GM12878 (cell line): ENCODE results near the gene ARFRP1. TPM values are rescaled to one million over a fixed set of nuclear protein-coding genes. Genes with fewer than 3 reads are reported as not detected.

Experiments used
- FOXK2 ChIP-seq: fragments of 450-650 bp; IDR thresholded peaks from 2 replicates; pipeline ENCODE4 v1.6.1; 2017; ENCODE audit warnings: mild to moderate bottlenecking, moderate library complexity
- GABPA ChIP-seq: IDR thresholded peaks from 2 replicates; pipeline ENCODE4 v1.6.1; 2014; ENCODE audit warnings: antibody characterized with exemption, low read depth, mild to moderate bottlenecking, inconsistent platforms
- HCFC1 ChIP-seq: fragments of 150-350 bp; IDR thresholded peaks from 2 replicates; pipeline ENCODE4 v1.6.1; 2014; ENCODE audit warnings: low read length
- IRF4 ChIP-seq: IDR thresholded peaks from 2 replicates; pipeline ENCODE4 v1.6.1; 2011; ENCODE audit warnings: low read depth, low read length
- KAT2A ChIP-seq: conservative IDR thresholded peaks from 2 replicates; pipeline ENCODE4 v1.6.1; 2011; ENCODE audit warnings: low read depth, low read length; ENCODE audit not compliant: control insufficient read depth
- NRF1 ChIP-seq: conservative IDR thresholded peaks from 2 replicates; pipeline ENCODE4 v1.6.1; 2011; ENCODE audit warnings: mild to moderate bottlenecking, low read depth, low read length, improper control_type of control experiment
- PML ChIP-seq: IDR thresholded peaks from 2 replicates; pipeline ENCODE4 v1.6.1; 2012; ENCODE audit warnings: low read length, inconsistent platforms
- SMAD5 ChIP-seq: IDR thresholded peaks from 2 replicates; pipeline ENCODE4 v1.6.1; 2016; ENCODE audit warnings: antibody characterized with exemption, low read depth
- TAF1 ChIP-seq: IDR thresholded peaks from 2 replicates; pipeline ENCODE4 v1.6.1; 2011; ENCODE audit warnings: mild to moderate bottlenecking, low read depth, low read length, borderline replicate concordance
- ZNF217 ChIP-seq: fragments of 450-650 bp; IDR thresholded peaks from 2 replicates; pipeline ENCODE4 v1.6.1; 2017; ENCODE audit warnings: antibody characterized with exemption, mild to moderate bottlenecking
- ZNF274 ChIP-seq: IDR thresholded peaks from one replicate; pipeline ENCODE4 v1.8.0; 2011; ENCODE audit not compliant: insufficient read length, insufficient read depth
- ZSCAN29 ChIP-seq: fragments of 450-650 bp; IDR thresholded peaks from 2 replicates; pipeline ENCODE4 v1.6.1; 2017; ENCODE audit warnings: mild to moderate bottlenecking, moderate library complexity
- polyA plus RNA-seq, 11 experiments: library from polyadenylated mRNA; depleted of rRNA in 4 of 11; unstranded in 6 of 11; stranded (reverse) in 5 of 11; fragments of >200 nt; fragmentation: Nextera tagmentation in 4 of 11; fragmentation: Illumina TruSeq in 1 of 11; extraction: Ambion mirVana in 4 of 11; extraction: Trizol in 1 of 11; gene quantifications; 1 replicate in 1 of 11; 2 replicates in 10 of 11; pipeline versions ENCODE4 v1.2.1 to v1.2.3, GENCODE V29; 2011 to 2016; ENCODE audit warnings: inconsistent platforms in 2 of 11, missing spikeins in 2 of 11, low read depth in 1 of 11
- total RNA-seq, 4 experiments: library from RNA; depleted of rRNA in 3 of 4; stranded (reverse); fragments of >200 nt in 3 of 4; fragmentation: Illumina TruSeq in 1 of 4; extraction: Trizol in 1 of 4; gene quantifications; 2 replicates each; pipeline versions ENCODE4 v1.2.1 to v1.2.3, GENCODE V29; 2013 to 2021
- TF ChIP-seq, protein P1 (sequence below): fragments of 450-650 bp; IDR thresholded peaks from 2 replicates; pipeline ENCODE4 v1.6.1; 2016; ENCODE audit warnings: mild to moderate bottlenecking, moderate library complexity, borderline replicate concordance
- TF ChIP-seq, protein P2 (sequence below): fragments of 450-650 bp; conservative IDR thresholded peaks from 2 replicates; pipeline ENCODE4 v1.6.1; 2017; ENCODE audit warnings: mild to moderate bottlenecking, moderate library complexity
- TF ChIP-seq, protein P3 (sequence below): IDR thresholded peaks from 2 replicates; pipeline ENCODE4 v1.6.1; 2012; ENCODE audit warnings: low read depth, low read length, improper control_type of control experiment
- TF ChIP-seq, protein P4 (sequence below): fragments of 450-650 bp; IDR thresholded peaks from 2 replicates; pipeline ENCODE4 v1.6.1; 2017; ENCODE audit warnings: mild to moderate bottlenecking
- TF ChIP-seq, protein P5 (sequence below): fragments of 450-650 bp; IDR thresholded peaks from 2 replicates; pipeline ENCODE4 v1.6.1; 2017; ENCODE audit warnings: antibody characterized with exemption, mild to moderate bottlenecking, moderate library complexity

The ARFRP1 gene
- total and polyA plus RNA-seq, 10 of the 15 experiments (the other 5 are each of a cell fraction or from before 2014, with no cell fraction given) = 0.37 to 71.7 (median 34.6) TPM

DNA sequence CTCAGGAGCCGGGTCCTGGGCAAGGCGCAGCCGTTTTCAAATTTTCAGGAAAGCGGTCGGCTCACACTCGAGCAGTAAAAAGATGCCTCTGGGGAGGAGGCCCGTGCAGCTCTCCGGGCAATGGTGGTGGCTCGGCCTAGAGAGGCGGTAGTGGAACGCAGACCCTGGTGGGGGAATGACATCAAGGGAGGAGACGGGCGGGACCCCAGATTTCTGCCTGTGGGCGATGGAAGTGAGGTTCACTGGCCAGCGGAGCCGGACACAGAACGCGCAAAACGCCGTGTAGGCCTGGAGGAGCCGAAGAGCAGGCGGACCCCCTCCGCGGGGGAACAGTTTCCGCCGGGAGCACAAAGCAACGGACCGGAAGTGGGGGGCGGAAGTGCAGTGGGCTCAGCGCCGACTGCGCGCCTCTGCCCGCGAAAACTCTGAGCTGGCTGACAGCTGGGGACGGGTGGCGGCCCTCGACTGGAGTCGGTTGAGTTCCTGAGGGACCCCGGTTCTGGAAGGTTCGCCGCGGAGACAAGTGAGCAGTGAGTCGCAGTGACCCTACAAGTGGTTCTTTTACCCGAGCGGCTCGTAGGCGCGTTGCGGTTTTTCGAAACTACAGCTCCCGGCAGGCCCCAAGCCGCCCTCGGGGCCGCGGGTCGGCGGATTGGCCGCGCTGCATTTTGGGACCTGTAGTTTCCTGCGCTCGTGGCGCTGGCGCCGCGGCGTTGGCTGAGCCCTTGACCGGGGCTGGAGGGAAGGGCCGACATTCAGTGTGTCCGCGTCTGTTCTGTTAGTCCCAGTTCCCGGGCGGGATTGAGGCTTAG, 49.6 kb downstream of the ARFRP1 start, which contains the start of gene RTEL1 (continued):
- TF ChIP-seq, protein P1, sequence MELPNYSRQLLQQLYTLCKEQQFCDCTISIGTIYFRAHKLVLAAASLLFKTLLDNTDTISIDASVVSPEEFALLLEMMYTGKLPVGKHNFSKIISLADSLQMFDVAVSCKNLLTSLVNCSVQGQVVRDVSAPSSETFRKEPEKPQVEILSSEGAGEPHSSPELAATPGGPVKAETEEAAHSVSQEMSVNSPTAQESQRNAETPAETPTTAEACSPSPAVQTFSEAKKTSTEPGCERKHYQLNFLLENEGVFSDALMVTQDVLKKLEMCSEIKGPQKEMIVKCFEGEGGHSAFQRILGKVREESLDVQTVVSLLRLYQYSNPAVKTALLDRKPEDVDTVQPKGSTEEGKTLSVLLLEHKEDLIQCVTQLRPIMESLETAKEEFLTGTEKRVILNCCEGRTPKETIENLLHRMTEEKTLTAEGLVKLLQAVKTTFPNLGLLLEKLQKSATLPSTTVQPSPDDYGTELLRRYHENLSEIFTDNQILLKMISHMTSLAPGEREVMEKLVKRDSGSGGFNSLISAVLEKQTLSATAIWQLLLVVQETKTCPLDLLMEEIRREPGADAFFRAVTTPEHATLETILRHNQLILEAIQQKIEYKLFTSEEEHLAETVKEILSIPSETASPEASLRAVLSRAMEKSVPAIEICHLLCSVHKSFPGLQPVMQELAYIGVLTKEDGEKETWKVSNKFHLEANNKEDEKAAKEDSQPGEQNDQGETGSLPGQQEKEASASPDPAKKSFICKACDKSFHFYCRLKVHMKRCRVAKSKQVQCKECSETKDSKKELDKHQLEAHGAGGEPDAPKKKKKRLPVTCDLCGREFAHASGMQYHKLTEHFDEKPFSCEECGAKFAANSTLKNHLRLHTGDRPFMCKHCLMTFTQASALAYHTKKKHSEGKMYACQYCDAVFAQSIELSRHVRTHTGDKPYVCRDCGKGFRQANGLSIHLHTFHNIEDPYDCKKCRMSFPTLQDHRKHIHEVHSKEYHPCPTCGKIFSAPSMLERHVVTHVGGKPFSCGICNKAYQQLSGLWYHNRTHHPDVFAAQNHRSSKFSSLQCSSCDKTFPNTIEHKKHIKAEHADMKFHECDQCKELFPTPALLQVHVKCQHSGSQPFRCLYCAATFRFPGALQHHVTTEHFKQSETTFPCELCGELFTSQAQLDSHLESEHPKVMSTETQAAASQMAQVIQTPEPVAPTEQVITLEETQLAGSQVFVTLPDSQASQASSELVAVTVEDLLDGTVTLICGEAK = peak; percentile 99
- TF ChIP-seq, protein P2, sequence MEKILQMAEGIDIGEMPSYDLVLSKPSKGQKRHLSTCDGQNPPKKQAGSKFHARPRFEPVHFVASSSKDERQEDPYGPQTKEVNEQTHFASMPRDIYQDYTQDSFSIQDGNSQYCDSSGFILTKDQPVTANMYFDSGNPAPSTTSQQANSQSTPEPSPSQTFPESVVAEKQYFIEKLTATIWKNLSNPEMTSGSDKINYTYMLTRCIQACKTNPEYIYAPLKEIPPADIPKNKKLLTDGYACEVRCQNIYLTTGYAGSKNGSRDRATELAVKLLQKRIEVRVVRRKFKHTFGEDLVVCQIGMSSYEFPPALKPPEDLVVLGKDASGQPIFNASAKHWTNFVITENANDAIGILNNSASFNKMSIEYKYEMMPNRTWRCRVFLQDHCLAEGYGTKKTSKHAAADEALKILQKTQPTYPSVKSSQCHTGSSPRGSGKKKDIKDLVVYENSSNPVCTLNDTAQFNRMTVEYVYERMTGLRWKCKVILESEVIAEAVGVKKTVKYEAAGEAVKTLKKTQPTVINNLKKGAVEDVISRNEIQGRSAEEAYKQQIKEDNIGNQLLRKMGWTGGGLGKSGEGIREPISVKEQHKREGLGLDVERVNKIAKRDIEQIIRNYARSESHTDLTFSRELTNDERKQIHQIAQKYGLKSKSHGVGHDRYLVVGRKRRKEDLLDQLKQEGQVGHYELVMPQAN = peak; percentile 97
- no peak for TF ChIP-seq NRF1
- TF ChIP-seq TAF1 = peak; percentile 81; the same call in 1 of the 2 replicates
- TF ChIP-seq FOXK2 = peak; percentile 72
- TF ChIP-seq KAT2A = no peak
- TF ChIP-seq GABPA = peak; percentile 99
- peak; percentile 55; the same call in 1 of the 2 replicates for TF ChIP-seq ZSCAN29
- TF ChIP-seq IRF4 = peak; percentile 59; the same call in 1 of the 2 replicates
- TF ChIP-seq SMAD5 = peak; percentile 44; the same call in 1 of the 2 replicates
- TF ChIP-seq, protein P3, sequence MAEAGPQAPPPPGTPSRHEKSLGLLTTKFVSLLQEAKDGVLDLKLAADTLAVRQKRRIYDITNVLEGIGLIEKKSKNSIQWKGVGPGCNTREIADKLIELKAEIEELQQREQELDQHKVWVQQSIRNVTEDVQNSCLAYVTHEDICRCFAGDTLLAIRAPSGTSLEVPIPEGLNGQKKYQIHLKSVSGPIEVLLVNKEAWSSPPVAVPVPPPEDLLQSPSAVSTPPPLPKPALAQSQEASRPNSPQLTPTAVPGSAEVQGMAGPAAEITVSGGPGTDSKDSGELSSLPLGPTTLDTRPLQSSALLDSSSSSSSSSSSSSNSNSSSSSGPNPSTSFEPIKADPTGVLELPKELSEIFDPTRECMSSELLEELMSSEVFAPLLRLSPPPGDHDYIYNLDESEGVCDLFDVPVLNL = peak; percentile 70; the same call in 1 of the 2 replicates
- TF ChIP-seq, protein P4, sequence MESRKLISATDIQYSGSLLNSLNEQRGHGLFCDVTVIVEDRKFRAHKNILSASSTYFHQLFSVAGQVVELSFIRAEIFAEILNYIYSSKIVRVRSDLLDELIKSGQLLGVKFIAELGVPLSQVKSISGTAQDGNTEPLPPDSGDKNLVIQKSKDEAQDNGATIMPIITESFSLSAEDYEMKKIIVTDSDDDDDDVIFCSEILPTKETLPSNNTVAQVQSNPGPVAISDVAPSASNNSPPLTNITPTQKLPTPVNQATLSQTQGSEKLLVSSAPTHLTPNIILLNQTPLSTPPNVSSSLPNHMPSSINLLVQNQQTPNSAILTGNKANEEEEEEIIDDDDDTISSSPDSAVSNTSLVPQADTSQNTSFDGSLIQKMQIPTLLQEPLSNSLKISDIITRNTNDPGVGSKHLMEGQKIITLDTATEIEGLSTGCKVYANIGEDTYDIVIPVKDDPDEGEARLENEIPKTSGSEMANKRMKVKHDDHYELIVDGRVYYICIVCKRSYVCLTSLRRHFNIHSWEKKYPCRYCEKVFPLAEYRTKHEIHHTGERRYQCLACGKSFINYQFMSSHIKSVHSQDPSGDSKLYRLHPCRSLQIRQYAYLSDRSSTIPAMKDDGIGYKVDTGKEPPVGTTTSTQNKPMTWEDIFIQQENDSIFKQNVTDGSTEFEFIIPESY = 0 out of 2 replicates have a peak, but pooled peaks have one; percentile 34
- peak; percentile 89 for TF ChIP-seq HCFC1
- TF ChIP-seq ZNF217 = peak; percentile 62; the same call in 1 of the 2 replicates
- TF ChIP-seq, protein P5, sequence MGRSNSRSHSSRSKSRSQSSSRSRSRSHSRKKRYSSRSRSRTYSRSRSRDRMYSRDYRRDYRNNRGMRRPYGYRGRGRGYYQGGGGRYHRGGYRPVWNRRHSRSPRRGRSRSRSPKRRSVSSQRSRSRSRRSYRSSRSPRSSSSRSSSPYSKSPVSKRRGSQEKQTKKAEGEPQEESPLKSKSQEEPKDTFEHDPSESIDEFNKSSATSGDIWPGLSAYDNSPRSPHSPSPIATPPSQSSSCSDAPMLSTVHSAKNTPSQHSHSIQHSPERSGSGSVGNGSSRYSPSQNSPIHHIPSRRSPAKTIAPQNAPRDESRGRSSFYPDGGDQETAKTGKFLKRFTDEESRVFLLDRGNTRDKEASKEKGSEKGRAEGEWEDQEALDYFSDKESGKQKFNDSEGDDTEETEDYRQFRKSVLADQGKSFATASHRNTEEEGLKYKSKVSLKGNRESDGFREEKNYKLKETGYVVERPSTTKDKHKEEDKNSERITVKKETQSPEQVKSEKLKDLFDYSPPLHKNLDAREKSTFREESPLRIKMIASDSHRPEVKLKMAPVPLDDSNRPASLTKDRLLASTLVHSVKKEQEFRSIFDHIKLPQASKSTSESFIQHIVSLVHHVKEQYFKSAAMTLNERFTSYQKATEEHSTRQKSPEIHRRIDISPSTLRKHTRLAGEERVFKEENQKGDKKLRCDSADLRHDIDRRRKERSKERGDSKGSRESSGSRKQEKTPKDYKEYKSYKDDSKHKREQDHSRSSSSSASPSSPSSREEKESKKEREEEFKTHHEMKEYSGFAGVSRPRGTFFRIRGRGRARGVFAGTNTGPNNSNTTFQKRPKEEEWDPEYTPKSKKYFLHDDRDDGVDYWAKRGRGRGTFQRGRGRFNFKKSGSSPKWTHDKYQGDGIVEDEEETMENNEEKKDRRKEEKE = no peak
- no peak for TF ChIP-seq ZNF274
- TF ChIP-seq PML = peak; percentile 58; the same call in 1 of the 2 replicates
